ENCODE measurements around the gene SPRED1.

The SPRED1 gene

DNA sequence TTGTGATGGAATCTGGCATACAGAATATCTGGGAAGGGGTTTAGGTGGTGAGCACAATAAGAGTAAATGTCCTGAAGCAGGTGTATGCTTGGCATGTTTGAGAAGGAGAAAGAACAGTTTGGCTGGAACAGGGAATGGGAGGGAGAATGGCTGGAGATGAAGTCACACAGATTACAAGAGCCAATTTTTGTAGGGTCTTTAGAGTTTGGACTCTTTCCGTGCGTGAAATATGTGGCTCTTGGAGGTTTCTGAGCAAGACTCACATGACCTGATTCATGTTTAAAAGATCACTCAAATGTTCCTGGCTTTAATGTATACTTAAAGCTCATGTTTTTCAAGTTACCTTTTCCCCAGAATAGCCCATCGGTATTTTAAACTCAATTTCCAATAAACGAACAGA is 32.8 kb downstream of the SPRED1 start:
- no peak for DNase-seq

DNA sequence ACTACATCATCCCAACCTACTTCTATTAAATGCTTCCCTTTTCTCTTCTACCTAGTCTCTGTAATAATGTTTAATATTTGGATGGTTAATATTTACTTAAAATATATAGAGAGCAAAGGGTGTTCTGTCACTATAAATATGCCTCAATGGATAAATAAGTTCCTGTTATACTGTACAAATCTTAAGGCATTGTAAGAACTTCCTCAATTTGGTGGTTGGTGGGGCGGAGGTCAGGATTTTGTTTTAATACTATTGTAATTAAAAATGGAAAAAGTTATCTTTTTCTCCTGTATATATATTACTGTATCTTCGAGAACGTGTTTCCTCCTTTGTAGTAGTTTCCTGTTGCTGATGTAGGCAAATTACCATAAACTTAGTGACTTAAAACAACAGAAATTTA is 41.5 kb downstream of the SPRED1 start:
- DNase-seq: no peak

DNA sequence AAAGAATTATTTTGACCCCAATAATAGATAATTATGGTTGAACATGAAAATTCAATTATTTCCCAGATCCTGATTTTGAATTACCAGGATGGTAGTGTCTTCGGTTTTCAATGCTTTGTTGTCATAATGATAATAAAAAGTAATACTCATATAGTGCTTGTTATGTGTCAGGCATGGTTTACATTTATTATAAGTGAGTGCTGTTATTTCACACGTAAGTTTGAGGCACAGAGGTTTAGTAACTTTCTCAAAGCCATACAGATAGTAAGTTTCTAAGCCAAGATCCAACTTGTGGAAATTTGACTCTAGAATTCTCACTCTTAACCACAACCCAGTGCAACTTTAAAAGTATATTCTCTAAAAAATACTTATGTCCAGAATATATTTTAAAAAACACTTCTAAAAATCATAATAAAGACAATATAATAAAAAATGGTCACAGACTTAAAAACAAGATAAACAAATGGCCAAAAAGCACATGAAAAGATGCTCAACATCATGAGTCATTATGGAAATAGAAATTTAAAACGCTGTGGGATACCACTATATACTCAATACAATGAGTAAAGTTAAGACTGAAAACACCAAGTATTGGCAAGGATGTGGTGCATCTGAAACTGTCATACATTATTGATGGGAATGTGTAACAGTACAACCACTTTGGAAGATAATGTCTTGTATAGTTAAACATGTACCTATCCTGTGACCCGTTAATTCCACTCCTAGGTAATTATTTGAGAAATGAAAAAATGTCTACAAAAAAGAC is 45.2 kb downstream of the SPRED1 start:
- DNase-seq: no peak

DNA sequence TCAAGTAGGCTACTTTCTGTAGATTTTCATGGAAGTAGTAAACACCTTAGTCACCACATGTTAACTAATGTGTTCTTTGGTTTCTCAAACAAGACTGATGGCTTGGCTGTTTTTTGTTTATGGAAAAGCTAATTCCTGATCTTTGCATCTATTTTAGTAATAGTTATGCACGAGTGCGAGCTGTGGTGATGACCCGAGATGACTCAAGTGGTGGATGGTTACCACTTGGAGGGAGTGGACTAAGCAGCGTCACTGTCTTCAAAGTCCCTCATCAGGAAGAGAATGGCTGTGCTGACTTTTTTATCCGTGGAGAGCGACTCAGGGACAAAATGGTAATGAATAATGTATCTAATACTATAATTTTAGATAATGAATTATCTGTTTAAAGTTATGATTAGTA is 46.6 kb downstream of the SPRED1 start:
- DNase-seq: no peak

DNA sequence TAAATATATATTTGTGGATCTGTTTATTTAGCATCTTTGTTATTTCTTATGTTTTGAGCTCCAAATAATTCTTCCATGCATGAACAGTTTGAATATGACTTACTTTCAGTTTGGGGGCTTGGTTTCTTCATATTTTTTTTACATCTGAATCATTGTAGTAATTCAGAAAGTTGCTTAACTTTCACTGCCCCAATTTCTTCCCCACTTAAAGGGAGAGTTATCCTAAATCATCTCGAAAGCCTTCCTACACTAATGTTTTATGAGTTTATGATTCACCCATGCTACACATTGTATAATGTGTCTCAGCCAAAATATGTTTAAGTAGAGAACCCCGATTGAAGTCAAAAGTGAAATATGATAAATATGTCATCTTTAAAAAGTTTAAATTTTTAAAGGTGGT is 47.8 kb downstream of the SPRED1 start:
- no peak for DNase-seq

DNA sequence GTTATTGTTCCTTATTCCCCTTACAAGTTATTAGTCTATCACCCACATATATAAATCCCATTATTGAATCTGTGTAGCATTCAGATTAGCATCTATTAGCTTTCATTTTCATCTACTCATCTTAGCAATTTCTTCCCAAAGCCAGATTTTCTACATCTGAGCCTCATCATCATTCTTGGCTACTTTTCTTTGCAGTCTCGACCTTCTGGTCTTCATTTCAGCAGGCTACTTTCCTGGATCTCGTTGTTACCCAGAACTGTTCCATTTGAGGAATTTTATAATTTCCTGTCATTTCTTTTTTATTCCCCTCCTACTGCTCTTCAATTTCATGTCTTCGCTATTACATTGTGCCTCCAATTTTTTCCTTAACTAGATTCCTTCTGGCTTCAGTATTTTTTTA is 51.8 kb downstream of the SPRED1 start:
- no peak for DNase-seq

DNA sequence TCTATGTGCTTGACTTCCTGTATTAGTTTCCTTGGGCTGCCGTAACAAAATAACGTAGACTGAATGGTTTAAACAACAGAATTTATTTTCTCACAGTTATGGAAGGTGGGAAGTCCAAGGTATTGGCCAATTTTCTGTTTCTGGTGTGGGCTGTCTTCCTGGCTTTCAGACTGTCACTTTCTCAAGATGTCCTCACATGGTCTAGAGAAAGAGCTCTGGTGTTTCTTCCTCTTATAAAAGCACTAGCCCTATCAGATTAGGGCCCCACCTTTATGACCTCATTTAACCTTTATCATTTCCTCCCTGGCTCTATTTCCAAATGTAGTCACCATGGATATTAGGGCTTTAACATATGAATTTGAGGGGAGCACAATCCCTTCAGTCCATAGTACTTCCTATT is 54.6 kb downstream of the SPRED1 start:
- DNase-seq: no peak

DNA sequence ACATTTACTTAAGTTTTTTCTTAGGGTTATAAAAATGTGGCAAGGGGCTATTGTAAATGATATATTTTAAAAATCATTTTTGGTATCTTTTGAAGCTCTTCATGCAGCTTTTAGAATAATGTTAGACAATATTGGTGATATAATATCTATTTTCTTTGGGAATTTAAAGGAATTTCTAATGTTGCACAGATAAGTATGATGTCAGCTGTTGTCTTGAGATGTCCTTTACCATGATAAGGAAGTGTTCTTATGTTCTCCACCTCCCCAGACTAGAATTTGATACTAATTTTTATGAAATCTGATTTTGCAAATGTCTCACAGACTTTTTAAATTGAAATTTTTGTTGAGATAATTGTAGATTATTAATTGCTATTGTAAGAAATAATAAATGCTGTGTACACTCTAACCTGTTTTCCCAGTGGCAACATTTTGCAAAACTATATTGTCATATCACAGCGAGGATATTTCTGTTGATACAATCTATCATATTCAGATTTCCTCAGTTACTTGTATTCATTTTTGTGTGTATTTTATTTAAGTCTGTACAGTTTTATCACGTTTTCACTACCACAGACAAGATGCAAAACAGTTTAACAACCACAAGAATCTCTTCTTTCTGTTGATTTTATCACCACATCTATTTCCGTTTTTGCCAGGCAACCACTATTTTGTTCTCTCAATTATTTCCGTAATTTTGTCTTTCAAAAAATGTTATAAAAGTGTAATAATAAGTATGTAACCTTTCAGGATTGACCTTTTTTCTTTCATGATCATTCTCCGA is 55.4 kb downstream of the SPRED1 start:
- no peak for DNase-seq

DNA sequence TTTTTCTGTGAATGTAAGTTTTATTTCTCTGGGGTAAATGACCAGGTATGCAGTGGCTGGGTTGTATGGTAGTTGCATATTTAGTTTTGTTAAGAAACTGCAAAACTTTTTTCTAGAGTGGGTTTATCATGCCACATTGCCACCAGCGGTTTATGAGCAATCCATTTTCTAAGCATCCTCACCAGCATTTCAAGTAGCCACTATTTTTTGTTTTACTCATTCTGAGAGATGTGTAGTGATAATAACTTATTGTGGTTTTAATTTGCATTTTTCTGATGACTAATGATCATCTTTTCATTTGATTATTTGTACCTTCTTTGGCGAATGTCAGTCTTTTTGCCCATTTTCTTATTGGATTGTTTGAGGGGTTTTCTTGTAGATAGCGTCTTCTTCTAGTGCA is 56.2 kb downstream of the SPRED1 start:
- no peak for DNase-seq

DNA sequence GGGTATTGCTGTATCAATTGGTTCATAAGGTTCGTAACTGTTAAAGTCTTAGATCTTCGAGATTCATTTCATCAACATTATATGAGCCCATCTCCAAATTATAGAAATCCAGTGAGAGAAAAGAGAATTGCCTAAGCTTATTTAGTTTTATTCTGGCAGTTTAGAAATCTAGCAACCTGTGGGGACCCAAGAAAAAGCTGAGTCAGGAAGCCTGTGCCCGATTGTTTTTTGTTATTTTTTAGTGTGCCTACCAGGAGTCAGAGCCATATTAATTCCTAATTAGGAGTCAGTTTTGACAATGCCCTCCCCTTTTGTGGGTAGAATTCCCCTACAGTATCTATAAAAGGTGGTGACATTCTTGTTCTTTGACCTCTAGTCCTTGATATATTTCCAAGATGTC is 59.6 kb downstream of the SPRED1 start:
- DNase-seq: no peak

DNA sequence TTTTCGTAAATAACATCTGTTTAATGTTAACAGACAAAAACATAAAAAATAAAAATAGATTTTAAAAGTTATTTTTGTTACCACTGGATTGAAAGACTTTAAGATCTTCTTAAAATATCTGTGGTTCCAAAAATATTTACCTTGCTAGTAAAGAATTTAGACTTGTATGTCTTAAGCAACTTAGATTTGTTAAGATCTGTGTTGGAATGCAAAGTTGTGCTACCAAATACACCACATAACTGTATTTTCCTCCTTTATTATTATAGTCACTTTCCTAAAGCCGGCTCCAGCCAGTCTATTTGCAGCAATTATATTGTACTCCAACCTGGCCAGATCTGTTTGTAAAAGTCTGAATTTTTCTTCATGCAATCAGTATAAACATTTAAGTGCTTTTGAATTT is 63.7 kb downstream of the SPRED1 start:
- no peak for DNase-seq

DNA sequence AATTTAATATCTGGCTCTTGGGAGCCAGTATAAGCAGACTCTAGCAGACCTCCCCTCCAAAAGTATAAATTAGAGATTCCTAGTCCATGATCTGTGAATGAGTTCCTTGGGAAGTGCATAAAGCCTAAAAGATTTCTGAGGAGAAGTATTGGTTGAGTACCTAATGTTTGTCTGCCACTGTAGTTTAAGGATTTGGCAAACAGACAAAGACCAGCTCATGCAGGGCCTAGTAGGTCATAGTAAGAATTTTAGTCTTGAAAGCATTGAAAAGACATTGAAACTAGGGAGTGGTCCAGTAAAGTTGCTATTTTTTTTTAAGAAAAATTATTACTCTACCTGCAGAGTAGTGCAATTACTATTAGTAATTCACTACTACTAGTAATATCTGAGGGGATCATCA is 67.5 kb downstream of the SPRED1 start:
- DNase-seq: no peak

DNA sequence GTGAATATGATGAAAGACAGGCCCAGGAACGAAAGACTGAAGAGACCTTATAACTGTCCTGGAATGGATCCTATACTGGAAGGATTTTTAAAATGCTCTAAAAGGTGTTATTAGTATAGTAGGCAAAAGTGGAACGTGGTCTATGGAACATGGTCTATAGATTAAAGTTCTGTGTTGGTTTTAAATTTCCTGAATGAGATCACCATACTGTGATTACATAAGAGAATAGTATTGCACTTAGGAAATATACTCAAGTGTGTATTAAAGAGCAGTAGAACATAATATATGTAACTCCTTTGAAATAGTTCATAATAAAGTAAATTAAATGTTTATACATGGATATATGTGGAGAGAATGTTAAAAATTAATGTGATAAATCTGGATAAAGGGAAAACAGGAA is 68.2 kb downstream of the SPRED1 start:
- no peak for DNase-seq

DNA sequence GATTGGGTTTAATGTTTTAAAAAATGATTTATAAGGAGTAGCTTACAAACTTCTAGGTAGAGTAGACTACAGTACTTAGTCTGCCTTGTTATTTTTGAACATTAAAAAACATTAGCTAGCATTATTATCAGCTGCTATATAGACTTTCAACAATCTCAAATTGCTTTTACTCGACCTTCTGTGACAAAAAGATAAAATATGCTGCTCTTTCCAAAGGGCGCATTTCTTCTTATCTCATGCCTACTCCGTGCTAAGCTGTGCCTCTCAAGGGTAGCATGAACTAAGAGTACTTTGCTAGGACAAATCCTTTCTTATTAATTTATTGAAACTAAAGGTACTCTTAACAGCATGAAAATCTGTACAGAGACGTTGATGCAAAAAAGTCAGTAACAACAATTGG is 71.3 kb downstream of the SPRED1 start:
- DNase-seq: no peak

DNA sequence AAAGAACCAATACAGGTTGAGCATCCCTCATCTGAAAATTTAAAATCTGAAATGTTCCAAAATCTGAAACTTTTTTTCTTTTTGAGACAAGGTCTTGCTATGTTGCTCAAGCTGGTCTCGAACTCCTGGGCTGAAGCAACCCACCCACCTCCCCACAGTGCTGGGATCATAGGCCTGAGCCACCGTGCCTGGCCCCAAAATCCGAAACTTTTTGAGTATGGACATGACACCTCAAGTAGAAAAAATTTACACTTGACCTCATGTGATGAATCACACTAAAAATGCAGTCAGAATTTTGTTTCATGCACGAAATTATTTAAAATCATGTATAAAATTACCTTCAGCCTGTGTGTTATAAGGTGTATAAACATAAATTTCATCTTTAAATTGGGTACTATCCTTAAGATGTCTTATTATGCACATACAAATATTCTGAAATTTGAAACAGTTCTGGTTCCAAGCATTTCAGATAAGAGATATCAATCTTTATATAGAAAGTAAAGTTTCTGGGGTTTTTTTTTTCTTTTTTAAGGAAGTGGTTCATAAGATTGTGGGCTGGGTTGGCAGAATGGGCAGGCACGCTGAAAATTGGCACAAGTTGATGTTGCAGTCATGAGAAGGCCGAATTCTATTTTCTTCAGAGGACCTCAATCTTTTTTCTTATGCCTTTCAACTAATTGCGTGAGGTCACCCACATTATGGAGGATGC is 72.5 kb downstream of the SPRED1 start:
- DNase-seq: no peak

DNA sequence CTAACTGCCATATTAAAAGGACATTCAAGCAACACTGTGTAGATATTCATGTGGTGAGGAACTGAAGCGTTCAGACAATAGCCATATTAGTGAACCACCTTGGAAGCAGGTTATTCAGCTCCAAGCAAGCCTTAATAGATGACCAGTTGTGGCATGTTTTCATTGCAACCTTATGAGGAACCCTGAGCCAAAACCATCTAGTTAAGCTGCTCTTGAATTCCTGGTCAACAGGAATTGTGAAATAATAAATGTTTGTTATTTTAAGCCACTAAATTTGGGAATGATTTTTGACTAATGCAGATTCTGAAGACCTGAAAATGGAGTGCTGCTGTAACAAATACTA is 73.0 kb downstream of the SPRED1 start:
- DNase-seq: no peak

DNA sequence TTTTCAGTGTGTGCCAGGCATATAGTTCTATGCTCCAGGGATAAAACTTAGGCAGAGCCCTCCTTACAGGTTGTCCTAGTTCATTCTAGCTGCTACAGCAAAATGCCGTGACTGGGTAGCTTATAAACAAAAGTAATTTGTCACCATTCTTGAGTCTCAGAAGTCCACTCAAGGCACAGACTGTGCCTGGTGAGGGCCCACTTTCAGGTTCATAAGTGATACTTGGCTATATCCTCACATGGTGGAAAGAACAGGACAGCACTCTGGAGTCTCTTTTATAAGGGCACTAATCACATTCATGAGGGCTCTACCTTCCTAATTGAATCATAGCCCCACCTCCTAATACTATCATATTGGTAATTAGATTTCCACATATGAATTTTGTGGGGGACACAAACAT is 80.1 kb downstream of the SPRED1 start:
- no peak for DNase-seq

DNA sequence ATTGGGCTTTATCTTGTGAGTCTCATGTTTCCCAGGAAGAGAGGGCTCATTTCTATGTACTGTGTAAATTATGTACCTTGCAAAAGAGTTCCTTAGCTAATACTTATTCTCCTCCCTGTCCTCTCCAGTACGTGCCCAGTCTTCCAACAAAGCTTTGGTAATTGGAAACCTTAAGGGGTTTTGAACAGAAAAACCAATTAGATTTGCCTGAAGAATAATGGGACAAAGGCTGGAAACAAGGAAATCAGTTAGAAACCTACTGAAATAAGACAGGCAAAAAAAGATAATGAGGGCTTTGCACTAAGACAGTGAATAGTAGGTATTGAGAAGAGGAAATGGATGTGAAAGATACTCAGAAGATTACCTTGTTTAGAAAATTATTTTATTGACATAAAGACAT is 82.5 kb downstream of the SPRED1 start:
- DNase-seq: no peak

DNA sequence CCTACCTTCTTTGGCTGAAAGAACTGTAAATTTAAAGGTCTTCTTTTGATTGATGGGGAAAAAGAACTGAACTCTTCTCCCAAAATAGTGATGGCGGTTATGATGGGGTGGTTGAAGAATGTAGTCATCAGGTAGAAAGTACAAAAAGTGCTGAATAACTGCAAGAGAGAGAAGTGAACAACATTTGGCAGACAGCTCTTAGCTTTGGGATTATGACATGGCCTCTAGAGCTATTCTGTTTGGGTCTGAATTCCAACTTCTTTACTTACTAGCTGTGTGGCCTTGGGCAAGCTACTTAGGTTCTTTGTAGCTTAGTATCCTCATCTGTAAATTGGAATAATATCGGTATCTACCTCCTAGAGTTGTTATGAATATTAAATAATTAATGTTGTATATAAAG is 91.7 kb downstream of the SPRED1 start:
- DNase-seq: no peak

DNA sequence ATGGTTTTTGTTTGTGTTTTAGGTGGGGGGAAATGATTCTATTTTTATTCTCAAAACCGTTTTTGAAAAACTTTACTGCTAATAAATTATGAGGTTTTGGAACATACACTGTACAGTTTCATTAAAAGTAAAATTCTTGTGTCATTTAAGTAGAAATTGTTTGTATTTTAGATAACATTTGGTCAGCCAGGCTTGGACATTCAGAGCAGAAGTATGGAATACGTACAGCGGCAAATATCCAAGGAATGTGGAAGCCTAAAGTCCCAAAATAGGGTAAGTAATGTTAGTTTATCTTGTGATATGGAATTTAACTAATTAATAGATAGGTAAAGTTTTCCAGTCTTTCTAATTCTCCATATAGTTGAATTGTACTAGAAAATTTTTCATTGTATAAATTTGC is 96.6 kb downstream of the SPRED1 start:
- DNase-seq: no peak

DNA sequence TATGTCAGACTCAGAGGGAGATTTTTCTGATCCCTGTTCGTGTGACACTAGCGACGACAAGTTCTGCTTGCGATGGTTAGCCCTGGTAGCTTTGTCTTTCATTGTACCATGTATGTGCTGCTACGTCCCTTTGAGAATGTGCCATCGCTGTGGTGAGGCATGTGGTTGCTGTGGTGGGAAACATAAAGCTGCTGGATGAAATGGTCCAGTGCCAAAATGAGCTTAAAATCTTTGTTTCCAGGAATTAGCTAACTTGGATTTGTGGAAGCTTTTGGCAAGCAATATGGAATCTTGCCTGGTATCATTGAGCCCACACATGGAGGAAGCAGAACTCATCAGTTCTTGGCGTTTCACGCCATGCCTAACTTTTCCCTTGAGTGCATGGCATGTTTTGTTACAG is 98.8 kb downstream of the SPRED1 start:
- DNase-seq: no peak

DNA sequence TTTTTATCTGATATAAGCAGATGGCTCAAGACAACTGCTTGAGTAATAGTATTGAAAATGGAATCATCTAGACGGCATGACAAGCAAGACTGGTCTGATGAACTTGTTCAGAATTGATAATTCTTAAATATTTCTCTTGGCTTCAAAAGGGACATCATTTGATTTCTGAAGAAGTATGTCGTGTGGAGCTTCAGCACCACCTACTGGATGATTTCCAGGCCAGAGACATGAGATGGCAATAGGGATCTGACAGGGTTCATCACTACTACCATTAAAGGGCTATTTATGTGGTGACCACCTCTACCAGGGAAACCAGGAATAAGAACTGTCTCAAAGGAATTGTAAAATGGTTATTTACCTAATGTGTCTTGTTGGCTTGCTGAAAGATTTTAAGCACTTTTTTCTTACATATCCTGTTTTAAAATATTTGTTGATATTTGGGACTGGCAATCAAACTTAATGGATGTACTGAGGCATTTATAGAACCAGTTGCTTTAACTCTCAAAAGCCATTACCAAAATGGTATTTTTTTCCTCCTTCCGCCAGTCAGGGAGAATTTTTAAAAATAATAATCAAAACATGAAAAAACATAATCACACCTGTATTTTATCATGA is 101.8 kb downstream of the SPRED1 start:
- DNase-seq: peak; percentile 44

DNA sequence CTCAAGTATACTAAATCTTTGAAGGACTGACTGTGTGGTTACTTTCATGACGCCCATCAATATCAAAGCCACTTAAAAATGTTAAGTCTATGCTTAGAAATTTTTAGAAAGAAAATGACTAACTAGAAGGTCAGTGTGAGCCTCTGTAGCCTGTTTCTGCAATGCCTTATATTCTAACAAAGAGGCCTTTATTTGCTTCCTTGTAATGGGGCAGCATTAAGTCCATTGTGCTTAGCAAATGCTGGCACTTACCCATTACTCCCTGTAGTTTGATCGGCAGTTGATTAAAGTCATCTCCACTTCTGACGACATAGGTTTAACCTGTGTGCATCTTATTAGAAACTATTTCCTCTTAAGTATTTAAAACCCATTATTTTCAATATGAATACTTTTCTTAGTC is 109.7 kb downstream of the SPRED1 start:
- no peak for DNase-seq

DNA sequence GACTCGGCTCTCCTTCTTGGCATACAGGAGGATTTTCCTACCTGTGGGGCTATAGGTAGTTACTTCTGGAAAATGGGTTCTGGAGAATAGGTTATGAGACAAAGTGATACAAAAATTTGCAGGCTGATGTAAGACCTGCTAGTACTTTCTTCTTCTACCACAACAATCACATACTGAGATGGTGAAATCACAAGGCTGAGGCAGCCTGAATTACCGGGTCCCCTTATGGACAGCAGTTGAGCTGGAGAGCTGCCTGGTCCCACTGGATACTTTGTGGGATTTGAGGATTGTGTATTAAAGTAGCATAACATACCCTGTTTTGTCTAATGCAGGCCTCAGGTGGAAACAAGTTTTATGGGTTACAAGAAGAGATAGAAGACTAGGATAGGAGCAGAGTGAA is 114.8 kb downstream of the SPRED1 start:
- DNase-seq: no peak
